Natural killer cell (primary cell): Measurements from ENCODE around the gene TAP1. TPM values are rescaled to one million over a fixed set of nuclear protein-coding genes. Genes with fewer than 3 reads are reported as not detected.

Experiments used
- ATAC-seq, 3 donors: fragments of 150-1000 bp in 2 of 3; fragments of 200-7000 bp in 1 of 3; cut with Tn5 transposase; 1 replicate in 1 of 3; 2 replicates in 2 of 3; pipeline ENCODE4 v1.10.0; 2021; ENCODE audit warnings: mild to moderate bottlenecking in 2 of 3, moderate library complexity in 2 of 3
- DNase-seq, 2 donors: peaks; one replicate each; pipeline versions ENCODE4 v3.0.0 to v3.0.0-alpha.2; 2013 to 2021; ENCODE audit warnings: mixed read lengths in 1 of 2
- H3K27ac ChIP-seq: one replicate; pipeline ENCODE4 v1.5.1; 2013; ENCODE audit warnings: mild to moderate bottlenecking, low read length
- H3K27me3 ChIP-seq: one replicate; pipeline ENCODE4 v1.6.1; 2013; ENCODE audit warnings: low read length; ENCODE audit not compliant: control insufficient read depth, insufficient read depth
- H3K36me3 ChIP-seq: one replicate; pipeline ENCODE4 v1.6.1; 2013; ENCODE audit warnings: low read length; ENCODE audit not compliant: control insufficient read depth, insufficient read depth
- H3K4me1 ChIP-seq: one replicate; pipeline ENCODE4 v1.6.1; 2013; ENCODE audit warnings: low read length; ENCODE audit not compliant: control insufficient read depth, insufficient read depth
- H3K4me3 ChIP-seq: one replicate; pipeline ENCODE4 v1.5.1; 2013; ENCODE audit warnings: low read length
- H3K9me3 ChIP-seq: one replicate; pipeline ENCODE4 v1.6.1; 2013; ENCODE audit warnings: low read length; ENCODE audit not compliant: control insufficient read depth, insufficient read depth
- H3K27ac Mint-ChIP-seq, 2 donors: one replicate each; pipeline ENCODE4 v1.8.0; 2022; ENCODE audit warnings: mild to moderate bottlenecking in 2 of 2, mixed read lengths in 2 of 2, moderate library complexity in 1 of 2
- H3K27me3 Mint-ChIP-seq, 2 donors: one replicate each; pipeline ENCODE4 v1.8.0; 2022; ENCODE audit warnings: low read depth in 2 of 2, mixed read lengths in 2 of 2
- H3K36me3 Mint-ChIP-seq: one replicate; pipeline ENCODE4 v1.8.0; 2022; ENCODE audit warnings: mixed read lengths
- H3K4me1 Mint-ChIP-seq, 2 donors: one replicate each; pipeline ENCODE4 v1.8.0; 2022; ENCODE audit warnings: mixed read lengths in 2 of 2
- H3K4me3 Mint-ChIP-seq: one replicate; pipeline ENCODE4 v1.8.0; 2022; ENCODE audit warnings: mild to moderate bottlenecking, moderate library complexity, mixed read lengths
- H3K9me3 Mint-ChIP-seq, 2 donors: one replicate each; pipeline ENCODE4 v1.8.0; 2022; ENCODE audit warnings: mixed read lengths in 2 of 2
- CTCF ChIP-seq: fragments of 200-600 bp; IDR thresholded peaks from one replicate; pipeline ENCODE4 v1.8.0; 2022; ENCODE audit warnings: antibody characterized with exemption
- WGBS: methylation state at CpG from one replicate; pipeline ENCODE4 v1.1.7; 2013; ENCODE audit warnings: missing lambda C conversion rate; ENCODE audit not compliant: insufficient coverage; 5-methylcytosine and 5-hydroxymethylcytosine counted together
- intact Hi-C: fragments of 100-400 bp; cut with micrococcal nuclease; formaldehyde crosslinking; loops from one replicate; pipeline ENCODE4 v1.14.2; 2022
- total RNA-seq, 4 donors: library from RNA; stranded (reverse); fragments of 120-200 nt in 1 of 4; gene quantifications; one replicate each; pipeline versions ENCODE4 v1.2.3 to v1.2.4, GENCODE V29; 2013 to 2022

Gene TAP1
- total RNA-seq, 3 donors from 2014 or later (not counting 1 experiment from before 2014, with no cell fraction given): 134 to 193 (median 179) TPM

- ATAC-seq (no peak), DNase-seq (no peak)
- Mint-ChIP-seq H3K9me3 (no peaks in the 10 kb centered on the region), H3K4me3 (no peak overlapping the region), H3K27ac (no peak overlapping the region), H3K36me3 (no peaks in the 10 kb centered on the region), H3K27me3 (no peaks in the 10 kb centered on the region), H3K4me1 (peaks cover 0 to 5% of the 10 kb centered on the region in 2 donors)
- Histone ChIP-seq H3K4me3 (no peak overlapping the region), H3K4me1 (no peaks in the 10 kb centered on the region), H3K9me3 (no peaks in the 10 kb centered on the region), H3K36me3 (no peaks in the 10 kb centered on the region), H3K27ac (no peak overlapping the region), H3K27me3 (no peaks in the 10 kb centered on the region)
- TF ChIP-seq CTCF: no peak
- intact Hi-C loops: no loop called here
- 79% methylated on average over 3 of the region's 3 CpGs for WGBS
These were observed 33.3 kb upstream of the TAP1 start for GRCh38 chr6:32886681-32887383.

- no peak overlapping the region for H3K4me3 Mint-ChIP-seq
- peaks cover 0 to 5% of the 10 kb centered on the region in 2 donors for H3K4me1 Mint-ChIP-seq
- peak; percentile 73 for TF ChIP-seq CTCF
- Histone ChIP-seq H3K9me3 (no peaks in the 10 kb centered on the region), H3K27ac (no peak overlapping the region), H3K4me3 (no peak overlapping the region), H3K36me3 (no peaks in the 10 kb centered on the region), H3K27me3 (no peaks in the 10 kb centered on the region), H3K4me1 (no peaks in the 10 kb centered on the region)
- ATAC-seq: peak; percentile 70 to 85 (median 71)
- intact Hi-C loops: loop anchor here (1.0 to 2.0 kb wide), 2 partner anchors 67 to 99 kb away; partner anchors contain the start of gene HLA-DMA
- no peak overlapping the region for H3K27ac Mint-ChIP-seq
- WGBS: 100% methylated on average over 1 of the region's 4 CpGs
- DNase-seq: peak in 1 of 2 donors; percentile 87
- H3K27me3 Mint-ChIP-seq: no peaks in the 10 kb centered on the region
- no peaks in the 10 kb centered on the region for H3K36me3 Mint-ChIP-seq
- H3K9me3 Mint-ChIP-seq: no peaks in the 10 kb centered on the region
These were observed 32.3 kb upstream of the TAP1 start for GRCh38 chr6:32885698-32886286.

- TF ChIP-seq CTCF: no peak
- Mint-ChIP-seq H3K27ac (no peak overlapping the region), H3K9me3 (no peaks in the 10 kb centered on the region), H3K4me3 (no peak overlapping the region), H3K36me3 (no peaks in the 10 kb centered on the region), H3K4me1 (peaks cover 0 to 5% of the 10 kb centered on the region in 2 donors), H3K27me3 (peaks cover 10 to 13% of the 10 kb centered on the region in 2 donors)
- Histone ChIP-seq H3K27ac (no peak overlapping the region), H3K4me3 (no peak overlapping the region), H3K36me3 (no peaks in the 10 kb centered on the region), H3K9me3 (no peaks in the 10 kb centered on the region), H3K27me3 (no peaks in the 10 kb centered on the region), H3K4me1 (no peaks in the 10 kb centered on the region)
- DNase-seq (no peak), ATAC-seq (no peak)
- intact Hi-C loops: loop anchor here (2.0 kb wide), 1 partner anchor 69 kb away; the partner anchor contains the start of gene HLA-DMA
- WGBS: 75% methylated on average over 5 of the region's 5 CpGs
These were observed 30.3 kb upstream of the TAP1 start for GRCh38 chr6:32883789-32884188.
